IMR-90 (cell line): ENCODE results near the gene ZEB2.

ENCODE experiments used
- BHLHE40 ChIP-seq: fragments of 150-350 bp; IDR thresholded peaks from 2 replicates; pipeline ENCODE4 v1.6.1; 2016; ENCODE audit warnings: mild to moderate bottlenecking, low read depth, low read length
- CHD1 ChIP-seq: IDR thresholded peaks from 2 replicates; pipeline ENCODE4 v1.6.1; 2012; ENCODE audit warnings: low read depth, low read length, improper control_type of control experiment
- CTCF ChIP-seq: conservative IDR thresholded peaks from 2 replicates; pipeline ENCODE4 v1.5.1; 2012; ENCODE audit warnings: mild to moderate bottlenecking, low read depth, low read length, improper control_type of control experiment
- ELK1 ChIP-seq: fragments of 150-350 bp; IDR thresholded peaks from 2 replicates; pipeline ENCODE4 v1.6.1; 2016; ENCODE audit warnings: low read depth, mild to moderate bottlenecking, low read length, moderate library complexity, borderline replicate concordance
- FOS ChIP-seq: fragments of 150-350 bp; IDR thresholded peaks from 2 replicates; pipeline ENCODE4 v1.6.1; 2016; ENCODE audit warnings: low read depth, low read length
- POLR2A ChIP-seq: IDR thresholded peaks from 2 replicates; pipeline ENCODE4 v1.6.1; 2012; ENCODE audit warnings: mild to moderate bottlenecking, low read depth, low read length
- RAD21 ChIP-seq: IDR thresholded peaks from 2 replicates; pipeline ENCODE4 v1.6.1; 2012; ENCODE audit warnings: low read length, improper control_type of control experiment
- RCOR1 ChIP-seq: IDR thresholded peaks from 2 replicates; pipeline ENCODE4 v1.6.1; 2012; ENCODE audit warnings: mild to moderate bottlenecking, low read length, improper control_type of control experiment; ENCODE audit not compliant: insufficient replicate concordance
- RFX5 ChIP-seq: IDR thresholded peaks from 2 replicates; pipeline ENCODE4 v1.8.0; 2012; ENCODE audit warnings: low read depth, mild to moderate bottlenecking, low read length, moderate library complexity
- SMC3 ChIP-seq: fragments of 150-350 bp; IDR thresholded peaks from 2 replicates; pipeline ENCODE4 v1.6.1; 2016; ENCODE audit warnings: low read depth, mild to moderate bottlenecking, antibody characterized with exemption, low read length, moderate library complexity
- USF2 ChIP-seq: fragments of 150-350 bp; IDR thresholded peaks from 2 replicates; pipeline ENCODE4 v1.6.1; 2017; ENCODE audit warnings: mild to moderate bottlenecking, antibody characterized with exemption, low read length, low read depth

GRCh38 chr2:144512470-144512869 is 7.4 kb downstream of the ZEB2 start:
- TF ChIP-seq CTCF (no peak), POLR2A (no peak), RCOR1 (no peak), USF2 (no peak), CHD1 (no peak), RAD21 (no peak), FOS (no peak), SMC3 (no peak), ELK1 (no peak), RFX5 (no peak), BHLHE40 (no peak)
